Stimulated activated naive CD8-positive, alpha-beta T cell treated with anti-CD3 and anti-CD28 coated beads, Interleukin-15, amount 100 ng/mL, for 72 hours (primary cell): ENCODE data around the gene PHLPP2.

ENCODE experiments used
- ATAC-seq: fragments of 150-1000 bp; cut with Tn5 transposase; 2 replicates; pipeline ENCODE4 v1.10.0; 2021; ENCODE audit warnings: mild to moderate bottlenecking, moderate library complexity
- DNase-seq, 2 donors: peaks; one replicate each; pipeline ENCODE4 v3.0.0; 2021 to 2022
- H3K27ac Mint-ChIP-seq, 2 donors: one replicate each; pipeline ENCODE4 v1.8.0; 2022; ENCODE audit warnings: mild to moderate bottlenecking in 2 of 2, mixed read lengths in 2 of 2, moderate library complexity in 2 of 2
- H3K27me3 Mint-ChIP-seq: one replicate; pipeline ENCODE4 v1.8.0; 2022; ENCODE audit warnings: mixed read lengths
- H3K4me1 Mint-ChIP-seq: one replicate; pipeline ENCODE4 v1.8.0; 2022; ENCODE audit warnings: mild to moderate bottlenecking, mixed read lengths
- H3K4me3 Mint-ChIP-seq, 2 donors: one replicate each; pipeline ENCODE4 v1.8.0; 2022; ENCODE audit warnings: mild to moderate bottlenecking in 2 of 2, mixed read lengths in 2 of 2, moderate library complexity in 1 of 2
- H3K9me3 Mint-ChIP-seq, 2 donors: one replicate each; pipeline ENCODE4 v1.8.0; 2022; ENCODE audit warnings: mixed read lengths in 2 of 2

PHLPP2 gene

GRCh38 chr16:71732587-71732986 is 8.1 kb upstream of the PHLPP2 start:
- Mint-ChIP-seq H3K27me3 (no peaks in the 10 kb centered on the region), H3K4me3 (no peak overlapping the region), H3K9me3 (no peaks in the 10 kb centered on the region), H3K4me1 (peaks cover 6% of the 10 kb centered on the region), H3K27ac (peak overlapping the region in 1 of 2 donors; percentile 43)
- DNase-seq = no peak
- no peak for ATAC-seq

DNA sequence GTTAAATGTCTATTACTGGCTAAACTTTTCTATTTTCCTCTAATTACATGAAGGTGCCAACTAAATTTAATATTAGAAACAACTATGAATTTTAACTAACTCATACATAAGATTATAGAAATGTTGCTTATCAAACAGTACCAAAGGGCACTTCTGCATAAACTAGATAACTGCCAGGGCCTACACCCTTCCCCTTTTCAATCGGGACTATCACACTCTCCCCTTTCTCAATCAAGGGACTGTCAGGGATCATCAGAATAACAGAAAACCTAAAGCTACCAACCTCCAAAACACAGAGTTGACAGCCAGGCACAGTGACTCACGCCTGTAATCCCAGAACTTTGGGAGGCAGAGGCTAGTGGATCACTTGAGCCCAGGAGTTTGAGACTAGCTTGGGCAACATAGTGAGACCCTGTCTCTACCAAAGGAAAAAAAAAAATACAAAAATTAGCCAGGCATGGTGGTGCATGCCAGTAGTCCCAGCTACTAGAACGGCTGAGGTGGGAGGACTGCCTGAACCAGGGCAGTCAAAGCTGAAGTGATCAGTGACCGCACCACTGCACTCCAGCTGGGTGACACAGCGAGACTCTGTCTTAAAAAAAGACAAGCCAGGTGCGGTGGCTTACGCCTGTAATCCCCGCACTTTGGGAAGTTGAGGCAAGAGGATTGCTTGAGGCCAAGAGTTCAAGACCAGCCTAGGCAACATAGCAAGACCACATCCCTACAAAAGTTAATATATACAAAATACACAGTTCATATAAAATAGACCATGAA is 3.2 kb upstream of the PHLPP2 start:
- H3K27me3 Mint-ChIP-seq = no peaks in the 10 kb centered on the region
- H3K27ac Mint-ChIP-seq = no peak overlapping the region
- no peak overlapping the region for H3K4me3 Mint-ChIP-seq

DNA sequence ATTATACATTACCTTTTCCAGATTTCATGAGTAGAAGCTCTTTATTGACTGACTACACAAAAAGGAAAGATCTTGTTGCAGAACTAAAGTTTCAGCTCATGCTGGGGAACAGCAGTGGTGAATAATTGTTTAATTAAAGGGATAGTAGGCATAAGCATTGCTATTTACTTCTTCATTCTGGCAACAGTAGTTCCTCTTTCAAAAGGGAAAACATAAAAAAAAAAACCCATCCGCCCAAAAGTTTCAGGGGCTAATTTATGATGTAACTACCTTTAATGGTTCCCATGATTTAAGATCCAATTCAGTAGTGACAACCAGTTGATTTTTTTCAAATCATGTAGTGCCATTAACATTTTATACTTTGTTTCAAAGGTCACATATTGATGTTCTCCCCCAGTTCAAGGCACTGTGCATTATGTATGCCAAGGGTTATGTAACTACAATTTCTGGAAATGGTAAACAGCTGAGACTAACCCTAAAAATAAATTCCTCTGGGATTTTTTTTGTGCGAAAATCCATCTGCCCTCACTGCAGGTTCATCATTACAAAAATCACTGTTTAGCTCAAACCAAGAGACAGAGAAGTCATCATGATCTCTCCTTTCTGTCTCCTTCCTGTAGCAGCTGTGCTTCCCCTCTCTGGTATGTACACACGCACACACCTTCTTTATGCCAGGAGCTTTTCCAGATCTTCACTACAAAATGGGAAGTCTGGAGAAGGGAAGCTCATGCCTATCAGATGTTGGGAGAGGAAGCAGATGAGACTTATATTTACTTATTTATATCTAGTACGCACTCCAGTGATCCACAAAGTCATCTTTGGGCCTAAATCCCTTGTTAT is 2.2 kb upstream of the PHLPP2 start:
- H3K27ac Mint-ChIP-seq = no peak overlapping the region
- H3K9me3 Mint-ChIP-seq = no peaks in the 10 kb centered on the region
- ATAC-seq (no peak), DNase-seq (no peak)
- no peaks in the 10 kb centered on the region for H3K27me3 Mint-ChIP-seq
- H3K4me1 Mint-ChIP-seq = peaks cover 24% of the 10 kb centered on the region
- H3K4me3 Mint-ChIP-seq = no peak overlapping the region

More for the DNA sequence above, 3.2 kb upstream of the PHLPP2 start:
- H3K9me3 Mint-ChIP-seq = no peaks in the 10 kb centered on the region
- H3K4me1 Mint-ChIP-seq = peaks cover 16% of the 10 kb centered on the region
- DNase-seq (no peak), ATAC-seq (no peak)

DNA sequence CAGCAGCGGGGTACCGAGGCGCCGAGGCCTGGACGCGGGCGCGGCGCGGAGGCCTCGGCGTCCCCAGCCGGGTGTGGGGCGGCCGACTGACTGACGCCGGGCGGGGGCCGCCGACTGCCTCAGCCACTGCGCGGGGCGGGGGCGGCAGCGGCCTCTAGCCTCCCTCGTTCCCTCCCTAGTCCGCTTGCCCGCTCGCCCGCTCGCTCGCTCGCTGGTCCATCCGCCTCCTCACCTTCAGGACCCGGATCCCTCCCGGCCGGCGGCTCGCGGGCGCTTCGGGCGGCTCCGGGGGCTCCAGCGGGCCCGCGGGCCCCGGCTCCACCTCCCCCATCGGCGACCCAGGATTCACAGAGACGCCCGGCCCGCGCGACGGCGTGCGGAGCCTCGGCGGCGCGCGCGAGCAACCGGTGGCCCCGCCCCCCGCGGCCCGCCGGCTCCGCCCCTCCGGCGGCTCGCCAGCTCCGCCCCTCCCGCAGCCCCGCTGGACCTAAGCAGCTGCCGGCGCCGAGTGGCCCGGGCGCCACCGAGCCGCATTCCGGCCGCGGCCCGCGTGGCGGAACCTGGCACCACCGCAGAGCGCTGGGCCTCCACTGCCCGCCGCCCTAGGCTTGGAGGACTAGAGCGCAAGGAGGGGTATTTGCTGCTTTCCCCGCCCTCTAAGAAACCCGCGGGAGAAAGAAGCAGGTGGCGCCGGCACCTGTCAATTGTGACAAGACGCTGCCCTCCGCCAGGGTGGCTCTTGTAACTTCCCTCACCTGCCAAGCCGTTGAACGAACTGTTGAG is 773 bp downstream of the PHLPP2 start:
- Mint-ChIP-seq H3K4me1 (peaks cover 18% of the 10 kb centered on the region), H3K27me3 (no peaks in the 10 kb centered on the region), H3K27ac (peak overlapping the region in 1 of 2 donors; percentile 83), H3K4me3 (peak overlapping the region; percentile 81 to 96), H3K9me3 (no peaks in the 10 kb centered on the region)
- peak; percentile 76 to 86 for DNase-seq
- ATAC-seq = peak; percentile 86

GRCh38 chr16:71722801-71723536 is 1.5 kb downstream of the PHLPP2 start:
- Mint-ChIP-seq H3K4me3 (peak overlapping the region; percentile 89 to 96), H3K27me3 (no peaks in the 10 kb centered on the region), H3K4me1 (peaks cover 18% of the 10 kb centered on the region), H3K9me3 (no peaks in the 10 kb centered on the region), H3K27ac (peak overlapping the region; percentile 74 to 86)
- peak; percentile 62 to 64 for DNase-seq
- peak; percentile 69 for ATAC-seq

GRCh38 chr16:71721066-71721740 is 3.3 kb downstream of the PHLPP2 start:
- Mint-ChIP-seq H3K9me3 (no peaks in the 10 kb centered on the region), H3K27me3 (no peaks in the 10 kb centered on the region), H3K4me1 (peaks cover 18% of the 10 kb centered on the region), H3K27ac (no peak overlapping the region), H3K4me3 (no peak overlapping the region)
- DNase-seq (no peak), ATAC-seq (no peak)

GRCh38 chr16:71712501-71712900 is 12.0 kb downstream of the PHLPP2 start:
- ATAC-seq (no peak), DNase-seq (no peak)

DNA sequence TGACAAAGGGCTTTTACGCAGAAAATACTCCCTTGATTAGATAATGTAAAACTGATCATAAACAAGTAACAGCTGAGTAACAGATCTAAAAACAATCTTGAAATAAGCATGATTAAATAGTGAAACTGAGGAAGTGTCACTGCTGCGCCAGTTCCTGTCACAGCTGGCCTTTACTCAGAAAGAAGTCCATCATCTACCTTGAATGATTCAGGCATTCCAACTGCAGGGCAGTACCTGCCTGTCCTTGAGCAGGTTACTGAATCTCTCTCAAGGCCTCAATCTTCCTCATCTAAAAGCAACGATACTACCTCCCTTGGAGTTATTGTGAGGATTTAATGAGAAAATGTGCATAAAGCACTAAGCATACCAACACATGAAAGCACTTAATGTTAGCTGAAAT is 12.7 kb downstream of the PHLPP2 start:
- ATAC-seq = peak; percentile 57
- no peaks in the 10 kb centered on the region for H3K9me3 Mint-ChIP-seq

More at GRCh38 chr16:71712501-71712900, 12.0 kb downstream of the PHLPP2 start:
- Mint-ChIP-seq H3K27me3 (no peaks in the 10 kb centered on the region), H3K27ac (no peak overlapping the region), H3K4me1 (peaks cover 9% of the 10 kb centered on the region), H3K4me3 (no peak overlapping the region), H3K9me3 (no peaks in the 10 kb centered on the region)

GRCh38 chr16:71709229-71709781 is 15.2 kb downstream of the PHLPP2 start:
- no peak for ATAC-seq
- no peak for DNase-seq
- Mint-ChIP-seq H3K4me3 (no peak overlapping the region), H3K27ac (no peak overlapping the region), H3K27me3 (no peaks in the 10 kb centered on the region), H3K4me1 (peaks cover 9% of the 10 kb centered on the region), H3K9me3 (no peaks in the 10 kb centered on the region)

More for the DNA sequence above, 12.7 kb downstream of the PHLPP2 start:
- no peaks in the 10 kb centered on the region for H3K27me3 Mint-ChIP-seq
- no peak for DNase-seq
- peak overlapping the region in 1 of 2 donors; percentile 46 for H3K27ac Mint-ChIP-seq
- no peak overlapping the region for H3K4me3 Mint-ChIP-seq
- peaks cover 9% of the 10 kb centered on the region for H3K4me1 Mint-ChIP-seq

DNA sequence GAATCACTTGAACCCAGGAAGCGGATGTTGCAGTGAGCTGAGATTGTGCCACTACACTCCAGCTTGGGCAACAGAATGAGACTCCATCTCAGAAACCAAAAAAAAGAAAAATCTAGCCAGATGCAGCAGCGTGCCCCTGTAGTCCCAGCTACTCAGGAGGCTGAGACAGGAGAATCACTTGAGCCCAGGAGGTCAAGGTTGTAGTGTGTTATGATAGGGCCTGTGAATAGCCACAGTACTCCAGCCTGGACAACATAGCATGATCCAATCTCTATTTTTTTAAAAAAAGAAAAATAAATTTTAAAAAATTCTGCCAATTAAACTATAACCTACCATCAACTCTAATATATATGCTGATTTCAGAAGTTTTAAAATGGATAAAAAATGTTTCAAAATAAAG is 15.8 kb downstream of the PHLPP2 start:
- ATAC-seq = no peak
- Mint-ChIP-seq H3K4me1 (peaks cover 9% of the 10 kb centered on the region), H3K9me3 (no peaks in the 10 kb centered on the region), H3K4me3 (no peak overlapping the region), H3K27ac (no peak overlapping the region), H3K27me3 (no peaks in the 10 kb centered on the region)
- DNase-seq = no peak

GRCh38 chr16:71707199-71707598 is 17.3 kb downstream of the PHLPP2 start:
- no peak for DNase-seq
- H3K27me3 Mint-ChIP-seq = no peaks in the 10 kb centered on the region
- no peak for ATAC-seq
- H3K4me1 Mint-ChIP-seq = peaks cover 9% of the 10 kb centered on the region
- no peak overlapping the region for H3K4me3 Mint-ChIP-seq
- H3K9me3 Mint-ChIP-seq = no peaks in the 10 kb centered on the region
- no peak overlapping the region for H3K27ac Mint-ChIP-seq

DNA sequence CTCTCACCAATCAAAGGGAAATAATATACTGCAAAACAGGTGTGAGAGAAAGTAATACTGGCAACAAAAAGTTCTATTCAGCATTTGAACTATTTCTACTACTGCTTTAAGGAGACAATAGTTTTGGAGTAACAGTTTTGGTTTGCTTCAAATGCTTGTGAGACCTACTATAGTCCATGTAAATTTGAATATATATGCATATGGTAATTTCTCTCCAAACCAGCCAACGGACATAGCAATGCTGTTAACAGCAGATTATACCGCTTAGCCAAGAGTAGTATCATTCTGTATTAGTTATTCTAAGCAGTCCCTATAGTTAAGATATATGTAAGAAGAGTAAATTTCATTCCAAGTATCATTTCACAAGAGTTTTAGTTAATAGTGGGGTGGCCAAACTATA is 18.5 kb downstream of the PHLPP2 start:
- no peaks in the 10 kb centered on the region for H3K27me3 Mint-ChIP-seq
- H3K27ac Mint-ChIP-seq = no peak overlapping the region
- no peak overlapping the region for H3K4me3 Mint-ChIP-seq
- DNase-seq (no peak), ATAC-seq (no peak)
- no peaks in the 10 kb centered on the region for H3K4me1 Mint-ChIP-seq
- H3K9me3 Mint-ChIP-seq = no peaks in the 10 kb centered on the region

GRCh38 chr16:71703333-71703732 is 21.2 kb downstream of the PHLPP2 start:
- Mint-ChIP-seq H3K9me3 (no peaks in the 10 kb centered on the region), H3K27ac (no peak overlapping the region), H3K27me3 (no peaks in the 10 kb centered on the region), H3K4me1 (no peaks in the 10 kb centered on the region), H3K4me3 (no peak overlapping the region)
- no peak for ATAC-seq
- no peak for DNase-seq

GRCh38 chr16:71700831-71701230 is 23.7 kb downstream of the PHLPP2 start:
- ATAC-seq (no peak), DNase-seq (no peak)
- Mint-ChIP-seq H3K4me3 (no peak overlapping the region), H3K4me1 (no peaks in the 10 kb centered on the region), H3K9me3 (no peaks in the 10 kb centered on the region), H3K27me3 (no peaks in the 10 kb centered on the region), H3K27ac (peak overlapping the region in 1 of 2 donors; percentile 54)
